PC-9 (cell line): ENCODE data around the gene NAPB. TPM values are rescaled to one million over a fixed set of nuclear protein-coding genes. Genes with fewer than 3 reads are reported as not detected.

ENCODE experiments used
- BruUV-seq: library from RNA; stranded (reverse); fragments of 400-500 nt; replicated peaks from 2 replicates; lab custom pipeline; 2021; lab: Mats Ljungman, UMichigan
- CTCF ChIA-PET: fragments of 300-600 bp; sonication (Branson Sonifier 250); formaldehyde crosslinking; loops from one replicate; lab custom pipeline; 2022; ENCODE audit warnings: antibody characterized with exemption; lab: Charles Lee
- POLR2A ChIA-PET: fragments of 300-600 bp; sonication (Branson Sonifier 250); formaldehyde crosslinking; loops from one replicate; lab custom pipeline; 2022; ENCODE audit warnings: antibody characterized with exemption; ENCODE audit not compliant: unreplicated experiment; lab: Charles Lee
- DNase-seq, 2 experiments: peaks; one replicate each; pipeline versions ENCODE4 v3.0.0 to v3.0.0-alpha.2; 2015 to 2022; ENCODE audit warnings: mixed read lengths in 1 of 2
- H2AFZ ChIP-seq: fragments of 200-600 bp; sonication (generic); 2 replicates; pipeline ENCODE4 v1.8.1; 2017; ENCODE audit warnings: antibody characterized with exemption
- H3F3A ChIP-seq: fragments of 200-600 bp; sonication (generic); 2 replicates; pipeline ENCODE4 v1.8.1; 2017; ENCODE audit warnings: antibody characterized with exemption, mild to moderate bottlenecking, low read depth; ENCODE audit not compliant: insufficient read depth
- H3K27ac ChIP-seq: fragments of 200-600 bp; sonication (generic); 2 replicates; pipeline ENCODE4 v1.6.1; 2016; ENCODE audit warnings: mixed run types
- H3K27me3 ChIP-seq: fragments of 200-600 bp; sonication (generic); 2 replicates; pipeline ENCODE4 v1.6.1; 2016; ENCODE audit warnings: low read depth, mixed run types; ENCODE audit not compliant: insufficient read depth
- H3K36me3 ChIP-seq: fragments of 200-600 bp; sonication (generic); 2 replicates; pipeline ENCODE4 v1.6.1; 2016; ENCODE audit warnings: low read depth, mixed run types
- H3K4me1 ChIP-seq: fragments of 200-600 bp; sonication (generic); replicated peaks from 2 replicates; pipeline ENCODE4 v1.6.1; 2016; ENCODE audit warnings: mixed run types; ENCODE audit not compliant: insufficient read depth
- H3K4me2 ChIP-seq: fragments of 200-600 bp; sonication (generic); 2 replicates; pipeline ENCODE4 v1.6.1; 2017; ENCODE audit warnings: mixed run types
- H3K4me3 ChIP-seq: fragments of 200-600 bp; sonication (generic); 2 replicates; pipeline ENCODE4 v1.6.1; 2016; ENCODE audit warnings: mixed run types
- H3K79me2 ChIP-seq: fragments of 200-600 bp; sonication (generic); 2 replicates; pipeline ENCODE4 v1.6.1; 2017; ENCODE audit warnings: low read depth, mixed run types
- H3K9me2 ChIP-seq: fragments of 200-600 bp; sonication (generic); 2 replicates; pipeline ENCODE4 v1.8.1; 2017; ENCODE audit warnings: mild to moderate bottlenecking; ENCODE audit not compliant: insufficient read depth
- H3K9me3 ChIP-seq: fragments of 200-600 bp; sonication (generic); 2 replicates; pipeline ENCODE4 v1.8.1; 2016; ENCODE audit warnings: low read depth; ENCODE audit not compliant: insufficient read depth
- H4K20me1 ChIP-seq: fragments of 200-600 bp; sonication (generic); 2 replicates; pipeline ENCODE4 v1.8.1; 2017; ENCODE audit not compliant: insufficient read depth
- CTCF ChIP-seq: fragments of 200-600 bp; sonication (generic); conservative IDR thresholded peaks from 2 replicates; pipeline ENCODE4 v1.6.1; 2017; ENCODE audit warnings: mixed run types, antibody characterized with exemption, mild to moderate bottlenecking, moderate library complexity
- EZH2 ChIP-seq: fragments of 200-600 bp; sonication (generic); IDR thresholded peaks from 2 replicates; pipeline ENCODE4 v1.8.0; 2017; ENCODE audit warnings: antibody characterized with exemption, low read depth
- intact Hi-C: fragments of 100-400 bp; cut with micrococcal nuclease; formaldehyde crosslinking; loops from one replicate; pipeline ENCODE4 v1.10.0; 2022; ENCODE audit not compliant: unreplicated experiment
- total RNA-seq: library from RNA; stranded (reverse); gene quantifications from 2 replicates; pipeline ENCODE4 v1.2.3, GENCODE V29; 2021

NAPB gene
- total RNA-seq, 1 experiment from 2014 or later: 16.5 TPM

- Histone ChIP-seq H3K79me2 (no peaks in the 10 kb centered on the region), H3K4me1 (no peaks in the 10 kb centered on the region), H3K4me2 (no peak overlapping the region), H2AFZ (no peak overlapping the region), H4K20me1 (no peaks in the 10 kb centered on the region; the same call in 1 of the 2 replicates), H3K4me3 (no peak overlapping the region), H3F3A (no peaks in the 10 kb centered on the region), H3K9me2 (no peaks in the 10 kb centered on the region), H3K36me3 (no peaks in the 10 kb centered on the region), H3K27ac (no peak overlapping the region), H3K27me3 (no peaks in the 10 kb centered on the region), H3K9me3 (no peaks in the 10 kb centered on the region)
- DNase-seq: no peak
- no TSS peak for BruUV-seq
- POLR2A ChIA-PET: interaction anchor here (0.6 kb wide), 1 partner anchor 66 kb away, joined by 3 read pairs; no protein-coding TSS in a partner anchor
- TF ChIP-seq EZH2 (no peak), CTCF (no peak)
- intact Hi-C loops: no loop called here
- CTCF ChIA-PET: no interaction called here
These were observed 31.1 kb downstream of the NAPB start for GRCh38 chr20:23390091-23390774.

- DNase-seq: no peak
- no peaks in the 10 kb centered on the region for H3K79me2 ChIP-seq
- no peaks in the 10 kb centered on the region for H3K27me3 ChIP-seq
- ChIA-PET POLR2A (no interaction called here), CTCF (no interaction called here)
- H3K9me3 ChIP-seq: no peaks in the 10 kb centered on the region
- 0 out of 2 replicates have a peak, but pooled peaks cover 9% of the 10 kb centered on the region for H3K36me3 ChIP-seq
- H3F3A ChIP-seq: no peaks in the 10 kb centered on the region
- no peaks in the 10 kb centered on the region; the same call in 1 of the 2 replicates for H4K20me1 ChIP-seq
- H3K9me2 ChIP-seq: no peaks in the 10 kb centered on the region
- intact Hi-C loops: no loop called here
- H3K4me3 ChIP-seq: no peak overlapping the region
- no peaks in the 10 kb centered on the region for H3K4me1 ChIP-seq
- no peak overlapping the region for H2AFZ ChIP-seq
- H3K27ac ChIP-seq: no peak overlapping the region
- TF ChIP-seq EZH2: no peak
- no peak for TF ChIP-seq CTCF
- BruUV-seq: no TSS peak
- H3K4me2 ChIP-seq: no peak overlapping the region
These were observed 34.2 kb downstream of the NAPB start for GRCh38 chr20:23387118-23387443.

GRCh38 chr20:23386304-23387117 is 34.8 kb downstream of the NAPB start:
- H3K9me3 ChIP-seq: no peaks in the 10 kb centered on the region
- CTCF ChIA-PET: no interaction called here
- H3K79me2 ChIP-seq: no peaks in the 10 kb centered on the region
- BruUV-seq: no TSS peak
- H3K27ac ChIP-seq: no peak overlapping the region
- H2AFZ ChIP-seq: no peak overlapping the region
- DNase-seq: no peak
- no peaks in the 10 kb centered on the region; the same call in 1 of the 2 replicates for H4K20me1 ChIP-seq
- no peak for TF ChIP-seq CTCF
- no peak for TF ChIP-seq EZH2
- no peaks in the 10 kb centered on the region for H3F3A ChIP-seq
- H3K4me3 ChIP-seq: no peak overlapping the region
- 0 out of 2 replicates have a peak, but pooled peaks cover 11% of the 10 kb centered on the region for H3K36me3 ChIP-seq
- H3K4me2 ChIP-seq: no peak overlapping the region
- no peaks in the 10 kb centered on the region for H3K9me2 ChIP-seq
- H3K27me3 ChIP-seq: no peaks in the 10 kb centered on the region
- intact Hi-C loops: no loop called here
- POLR2A ChIA-PET: no interaction called here
- H3K4me1 ChIP-seq: no peaks in the 10 kb centered on the region
